Measurements from ENCODE around the gene MRPS24.
"Not testable (repeated sequence)": the region's sequence is repeated elsewhere in the genome, so short reads cannot be mapped to it uniquely, and the experiment has no call there.

Gene MRPS24

GRCh38 chr7:43844257-43844656 lies 25.1 kb downstream of the MRPS24 start:
- Histone ChIP-seq H3K27me3 (replicated peaks) (no peaks in the 10 kb centered on the region), H3K36me3 (replicated peaks) (no peaks in the 10 kb centered on the region), H3K27ac (no peak overlapping the region), H3K4me3 (ENCODE audit: low read depth, low read length) (no peak overlapping the region)
- in situ Hi-C loops (cut with HindIII; ENCODE audit: low pct_ligation_motif_present, low sequenced_read_pairs): no loop called here
- no peak for DNase-seq
- TF ChIP-seq CTCF (IDR thresholded peaks at IDR 0.05; ENCODE audit: low read depth, low read length, missing control alignments): no peak

- TF ChIP-seq CTCF (IDR thresholded peaks at IDR 0.05; ENCODE audit: low read depth, low read length, missing control alignments): no peak
- DNase-seq: no peak
- Histone ChIP-seq H3K27me3 (replicated peaks) (no peaks in the 10 kb centered on the region), H3K27ac (no peak overlapping the region), H3K36me3 (replicated peaks) (no peaks in the 10 kb centered on the region), H3K4me3 (ENCODE audit: low read depth, low read length) (no peak overlapping the region)
- in situ Hi-C loops (cut with HindIII; ENCODE audit: low pct_ligation_motif_present, low sequenced_read_pairs): no loop called here
Measured at GRCh38 chr7:43843296-43843695, 26.0 kb downstream of the MRPS24 start.

GRCh38 chr7:43838201-43838658 lies 31.1 kb downstream of the MRPS24 start:
- no peak overlapping the region for H3K4me3 ChIP-seq (ENCODE audit: low read depth, low read length)
- no peak for TF ChIP-seq CTCF (IDR thresholded peaks at IDR 0.05; ENCODE audit: low read depth, low read length, missing control alignments)
- no peak overlapping the region for H3K27ac ChIP-seq
- in situ Hi-C loops (cut with HindIII; ENCODE audit: low pct_ligation_motif_present, low sequenced_read_pairs): no loop called here
- H3K36me3 ChIP-seq (replicated peaks): no peaks in the 10 kb centered on the region
- DNase-seq: no peak
- H3K27me3 ChIP-seq (replicated peaks): no peaks in the 10 kb centered on the region

- no peaks in the 10 kb centered on the region for H3K27me3 ChIP-seq (replicated peaks)
- in situ Hi-C loops (cut with HindIII; ENCODE audit: low pct_ligation_motif_present, low sequenced_read_pairs): no loop called here
Measured at GRCh38 chr7:43834463-43835251, 34.7 kb downstream of the MRPS24 start.

GRCh38 chr7:43830917-43831316 lies 38.4 kb downstream of the MRPS24 start:
- DNase-seq; H3K36me3 ChIP-seq (replicated peaks); in situ Hi-C loops (cut with HindIII; ENCODE audit: low pct_ligation_motif_present, low sequenced_read_pairs); H3K27ac ChIP-seq; H3K4me3 ChIP-seq (ENCODE audit: low read depth, low read length); H3K27me3 ChIP-seq (replicated peaks): not testable (repeated sequence)

More at GRCh38 chr7:43834463-43835251, 34.7 kb downstream of the MRPS24 start:
- H3K4me3 ChIP-seq (ENCODE audit: low read depth, low read length): no peak overlapping the region
- H3K36me3 ChIP-seq (replicated peaks): no peaks in the 10 kb centered on the region
- H3K27ac ChIP-seq: no peak overlapping the region
- TF ChIP-seq CTCF (IDR thresholded peaks at IDR 0.05; ENCODE audit: low read depth, low read length, missing control alignments): no peak
- peak; percentile 12 for DNase-seq

GRCh38 chr7:43825391-43825808 lies 43.9 kb downstream of the MRPS24 start:
- no peaks in the 10 kb centered on the region for H3K36me3 ChIP-seq (replicated peaks)
- no peak overlapping the region for H3K27ac ChIP-seq
- DNase-seq: no peak
- H3K27me3 ChIP-seq (replicated peaks): peaks cover 6% of the 10 kb centered on the region
- in situ Hi-C loops (cut with HindIII; ENCODE audit: low pct_ligation_motif_present, low sequenced_read_pairs): no loop called here
- H3K4me3 ChIP-seq (ENCODE audit: low read depth, low read length): no peak overlapping the region
- no peak for TF ChIP-seq CTCF (IDR thresholded peaks at IDR 0.05; ENCODE audit: low read depth, low read length, missing control alignments)
